ENCODE measurements around the gene CHST3.

DNA sequence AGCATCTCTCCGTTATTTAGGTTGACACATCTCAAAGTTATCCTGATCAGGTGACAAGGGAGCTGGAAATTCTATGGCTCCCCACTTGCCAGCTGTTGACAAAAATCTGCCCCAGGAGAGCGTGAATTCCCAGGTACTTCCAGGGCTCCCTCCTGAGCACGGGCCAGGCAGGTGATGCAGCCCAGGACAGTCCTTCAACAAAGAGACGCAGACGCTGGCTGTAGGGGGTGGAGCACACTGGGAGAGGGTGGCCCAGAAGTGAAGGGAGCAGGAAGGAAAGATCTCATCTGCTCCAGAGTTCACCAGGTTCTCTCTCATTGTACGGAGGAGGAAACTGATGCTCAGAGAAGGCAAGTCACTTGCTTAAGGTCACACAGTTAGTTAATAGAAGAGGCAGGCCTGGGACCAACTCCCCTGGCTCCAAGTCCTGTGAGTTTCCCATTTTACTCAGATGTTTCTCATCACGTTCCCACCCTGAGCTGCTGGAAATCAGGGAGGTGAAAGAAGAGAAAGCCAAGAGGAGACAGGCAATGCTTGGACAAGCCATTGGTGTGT, 41.0 kb upstream of the CHST3 start:
- TF ChIP-seq CTCF (optimal IDR thresholded peaks at IDR 0.05 in 1 of 3, IDR thresholded peaks at IDR 0.05 in 1 of 3, conservative IDR thresholded peaks at IDR 0.05 in 1 of 3; ENCODE audit: extremely low read depth in 1 of 3, insufficient read depth in 2 of 3, low read length in 3 of 3) = no peak
- TF ChIP-seq EZH2 (IDR thresholded peaks at IDR 0.05; ENCODE audit: low read length) = no peak

All from keratinocyte (primary cell).